GM13977 (cell line): ENCODE results near the gene LRP3.
"Not testable (repeated sequence)": the region's sequence is repeated elsewhere in the genome, so short reads cannot be mapped to it uniquely, and the experiment has no call there.

Experiments
- DNase-seq: peaks from one replicate; pipeline ENCODE4 v3.0.0; 2012; ENCODE audit warnings: low spot score
- in situ Hi-C: fragments of 300-500 bp; cut with MboI; formaldehyde crosslinking; loops from one replicate; pipeline ENCODE4 v1.12.0; 2022; ENCODE audit warnings: low sequenced_read_pairs, low pct_unique_long_range_greater_than_20kb, mixed read lengths, inconsistent platforms; ENCODE audit not compliant: unreplicated experiment
- TF ChIP-seq, protein P1 (sequence below): IDR thresholded peaks from 2 replicates; pipeline ENCODE4 v1.5.1; 2012; ENCODE audit warnings: mild to moderate bottlenecking, control low read depth; ENCODE audit not compliant: insufficient read depth; ENCODE audit errors: extremely low read depth, missing control alignments

The LRP3 gene

DNA sequence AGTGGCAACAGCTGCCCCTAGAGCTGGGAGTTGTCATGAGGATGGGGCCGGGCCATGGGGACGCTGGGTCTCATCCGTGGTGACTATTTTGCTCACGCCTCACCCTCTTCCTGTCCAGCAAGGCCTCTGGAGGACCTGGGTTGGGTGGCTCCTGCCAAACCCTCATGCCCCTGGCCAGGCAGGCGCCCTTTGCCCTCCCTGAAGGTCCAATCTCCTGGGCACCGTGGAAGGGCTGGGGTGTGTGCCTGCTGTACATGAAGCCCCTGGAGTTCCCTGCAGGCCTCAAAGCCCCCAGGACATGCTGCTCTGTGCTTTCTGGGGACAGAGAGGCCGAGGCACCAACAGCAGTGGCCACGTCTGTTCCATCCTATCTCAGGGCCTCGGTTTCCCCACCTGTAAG lies 13.8 kb downstream of the LRP3 start:
- DNase-seq, result no peak
- TF ChIP-seq, protein P1, sequence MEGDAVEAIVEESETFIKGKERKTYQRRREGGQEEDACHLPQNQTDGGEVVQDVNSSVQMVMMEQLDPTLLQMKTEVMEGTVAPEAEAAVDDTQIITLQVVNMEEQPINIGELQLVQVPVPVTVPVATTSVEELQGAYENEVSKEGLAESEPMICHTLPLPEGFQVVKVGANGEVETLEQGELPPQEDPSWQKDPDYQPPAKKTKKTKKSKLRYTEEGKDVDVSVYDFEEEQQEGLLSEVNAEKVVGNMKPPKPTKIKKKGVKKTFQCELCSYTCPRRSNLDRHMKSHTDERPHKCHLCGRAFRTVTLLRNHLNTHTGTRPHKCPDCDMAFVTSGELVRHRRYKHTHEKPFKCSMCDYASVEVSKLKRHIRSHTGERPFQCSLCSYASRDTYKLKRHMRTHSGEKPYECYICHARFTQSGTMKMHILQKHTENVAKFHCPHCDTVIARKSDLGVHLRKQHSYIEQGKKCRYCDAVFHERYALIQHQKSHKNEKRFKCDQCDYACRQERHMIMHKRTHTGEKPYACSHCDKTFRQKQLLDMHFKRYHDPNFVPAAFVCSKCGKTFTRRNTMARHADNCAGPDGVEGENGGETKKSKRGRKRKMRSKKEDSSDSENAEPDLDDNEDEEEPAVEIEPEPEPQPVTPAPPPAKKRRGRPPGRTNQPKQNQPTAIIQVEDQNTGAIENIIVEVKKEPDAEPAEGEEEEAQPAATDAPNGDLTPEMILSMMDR, result no peak
- in situ Hi-C loops, result no loop called here

DNA sequence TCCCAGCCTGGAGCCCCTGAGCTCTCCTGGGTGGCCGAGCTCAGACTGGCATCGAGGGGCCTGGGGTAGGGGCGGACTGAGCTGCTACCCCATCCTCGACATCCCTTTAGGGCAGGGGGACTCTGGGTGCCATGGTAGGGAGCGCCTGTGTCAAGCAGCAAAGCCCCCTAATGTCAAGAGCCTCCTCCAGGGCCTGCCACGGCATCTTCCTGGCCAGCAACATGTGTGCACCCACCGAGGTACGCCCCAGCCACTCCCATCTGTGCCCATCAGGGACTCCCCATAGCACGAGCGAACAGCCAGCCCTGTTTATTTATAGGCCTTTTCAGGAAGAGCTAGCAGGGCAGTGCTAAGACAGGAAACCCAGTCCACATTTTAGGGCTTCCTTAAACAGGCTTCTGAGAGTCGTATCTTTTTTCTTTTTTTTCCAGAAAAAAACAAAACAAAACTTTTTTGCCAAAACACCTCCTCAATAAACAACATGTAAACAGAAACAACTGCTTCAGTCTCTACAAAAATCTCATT lies 14.3 kb downstream of the LRP3 start:
- in situ Hi-C loops, result no loop called here
- TF ChIP-seq, protein P1, result no peak
- DNase-seq, result no peak

DNA sequence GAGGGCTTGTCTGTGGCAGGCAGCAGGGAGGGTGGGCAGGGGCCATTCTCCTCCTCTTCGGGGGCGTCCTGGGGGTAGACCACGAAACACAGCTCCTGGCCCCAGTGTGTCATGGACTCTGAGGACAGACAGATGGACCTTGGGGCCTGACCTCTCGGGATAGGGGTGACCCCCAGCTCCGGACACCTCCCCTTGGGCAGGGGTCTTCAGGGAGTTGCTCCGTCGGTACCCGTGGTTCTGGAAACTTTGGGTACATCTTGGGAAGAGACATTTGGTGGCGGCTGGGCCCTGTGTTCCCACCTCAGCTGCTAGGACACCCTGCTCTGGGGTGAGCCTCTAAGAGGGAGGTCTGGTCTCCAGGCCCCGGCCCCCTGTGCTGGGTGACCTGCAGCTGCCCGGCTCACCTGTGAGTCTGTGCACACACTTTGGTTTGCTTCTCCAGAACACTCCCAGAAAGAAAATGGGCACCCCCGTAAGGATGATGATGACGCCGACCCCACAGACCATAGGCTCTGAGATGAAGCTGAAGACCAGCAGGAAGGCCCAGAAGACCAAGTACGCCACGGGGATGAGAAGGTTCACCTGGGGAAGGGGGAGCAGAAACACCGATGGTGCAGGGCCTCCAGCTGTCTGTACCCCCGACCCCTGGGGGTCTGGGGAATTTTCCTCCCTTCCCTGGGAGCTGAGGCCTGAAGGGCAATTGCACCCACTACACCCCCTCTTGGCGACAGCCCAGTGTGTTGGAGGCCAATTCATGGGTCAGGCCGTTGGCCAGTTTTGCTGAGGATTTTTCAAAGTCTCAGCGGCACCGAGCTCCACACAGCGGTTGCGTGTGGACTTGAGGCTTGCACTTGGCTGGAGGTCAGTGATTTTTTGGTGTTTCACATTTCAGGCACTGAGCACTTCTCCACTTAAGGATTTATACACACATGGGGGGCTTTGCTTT lies 15.0 kb downstream of the LRP3 start:
- TF ChIP-seq, protein P1, result no peak
- DNase-seq, result no peak
- in situ Hi-C loops, result no loop called here

DNA sequence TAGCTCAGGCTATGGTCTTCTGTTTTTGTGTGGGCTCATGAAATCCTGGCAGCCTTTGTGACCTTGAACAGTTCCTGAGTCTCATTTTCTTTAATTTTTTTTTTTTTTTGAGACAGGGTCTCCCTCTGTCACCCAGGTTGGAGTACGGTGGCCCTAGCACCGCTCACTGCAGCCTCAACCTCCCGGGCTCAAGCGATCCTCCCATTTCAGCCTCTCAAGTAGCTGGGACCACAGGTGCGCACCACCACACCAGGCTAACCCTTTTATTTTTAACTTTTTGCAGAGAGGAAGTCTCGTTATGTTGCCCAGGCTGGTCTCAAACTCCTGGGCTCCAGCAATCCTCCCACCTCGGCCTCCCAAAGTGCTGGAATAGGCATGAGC lies 15.7 kb downstream of the LRP3 start:
- DNase-seq, in situ Hi-C loops: not testable (repeated sequence)

DNA sequence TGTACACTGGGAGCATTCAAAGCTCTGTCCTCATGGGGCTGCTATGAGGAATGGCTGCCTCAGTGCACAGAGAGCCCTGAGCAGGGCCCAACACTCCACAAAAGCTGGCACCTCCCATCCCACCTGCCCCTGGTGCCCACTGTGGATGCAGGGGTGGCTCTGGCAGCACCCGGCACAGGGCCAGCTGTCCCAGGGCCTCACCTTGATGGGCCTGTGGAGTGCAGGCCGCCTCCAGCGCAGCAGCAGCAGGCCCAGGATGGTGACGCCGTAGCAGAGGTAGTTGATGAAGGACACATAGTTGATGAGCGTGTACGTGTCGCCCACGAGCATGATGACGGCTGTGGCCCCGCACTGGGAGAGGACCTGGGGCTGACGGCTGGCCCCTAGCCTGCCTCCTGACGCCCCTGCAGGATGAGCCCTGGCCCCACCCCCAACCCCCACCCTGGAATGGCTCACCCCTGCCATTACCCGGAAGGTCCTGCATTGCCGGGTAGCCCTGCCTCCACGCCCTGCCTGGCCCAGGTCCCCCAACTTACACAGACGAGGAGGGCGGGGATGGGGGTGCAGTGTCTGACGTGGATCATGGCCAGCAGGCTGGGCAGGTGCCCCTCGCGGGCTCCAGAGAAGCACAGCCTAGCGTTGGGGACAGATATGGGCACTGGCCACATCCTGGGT lies 16.3 kb downstream of the LRP3 start:
- TF ChIP-seq, protein P1, result no peak
- DNase-seq, result no peak
- in situ Hi-C loops, result no loop called here

DNA sequence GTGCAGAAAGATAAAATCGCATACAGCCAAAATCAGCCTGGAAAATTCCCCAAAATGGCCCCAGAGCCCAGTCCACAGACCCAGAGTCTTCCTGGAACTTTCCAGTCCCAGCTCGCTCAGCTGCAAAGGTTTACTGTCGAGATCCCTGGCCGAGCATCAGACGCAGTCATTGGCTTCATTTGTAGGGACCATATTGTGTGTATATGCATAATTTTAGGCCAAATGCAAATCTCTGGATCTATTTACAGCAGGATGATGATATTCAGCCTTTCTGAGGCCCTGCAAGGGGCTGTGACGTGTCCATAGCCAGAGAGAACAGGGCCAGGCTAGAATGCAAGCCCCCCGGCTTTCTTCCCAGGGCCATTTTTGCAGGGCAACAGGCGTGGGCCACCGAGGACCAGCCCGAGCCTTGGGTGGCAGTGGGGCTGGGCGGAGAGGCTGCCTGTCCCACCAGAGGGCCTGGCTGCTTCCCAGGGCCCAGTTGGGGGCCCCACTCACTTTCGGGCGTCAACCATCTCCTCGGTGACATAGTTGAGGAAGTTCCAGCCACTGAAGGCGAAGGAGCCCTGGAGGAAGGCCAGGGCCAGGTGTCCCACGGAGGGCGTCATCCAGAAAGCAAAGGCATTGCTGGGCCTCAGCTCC lies 17.8 kb downstream of the LRP3 start:
- DNase-seq, result no peak
- TF ChIP-seq, protein P1, result no peak
- in situ Hi-C loops, result no loop called here
